GM23248 (cell line): ENCODE measurements around the gene MACROD2.

Source experiments
- EZH2 ChIP-seq: fragments of 200-600 bp; sonication (generic); IDR thresholded peaks from 2 replicates; pipeline ENCODE4 v1.6.1; 2018; ENCODE audit warnings: antibody characterized with exemption, mild to moderate bottlenecking; ENCODE audit not compliant: insufficient read depth, poor library complexity, severe bottlenecking
- EZH2phosphoT487 ChIP-seq: fragments of 200-600 bp; sonication (generic); IDR thresholded peaks from 2 replicates; pipeline ENCODE4 v1.6.1; 2018; ENCODE audit warnings: antibody characterized with exemption, moderate library complexity, mild to moderate bottlenecking, low read depth; ENCODE audit not compliant: insufficient read depth

GRCh38 chr20:14956026-14956425 lies 960.7 kb downstream of the MACROD2 start:
- TF ChIP-seq EZH2 (no peak), EZH2phosphoT487 (no peak)
